ENCODE results near the gene PSD2.

The PSD2 gene

DNA sequence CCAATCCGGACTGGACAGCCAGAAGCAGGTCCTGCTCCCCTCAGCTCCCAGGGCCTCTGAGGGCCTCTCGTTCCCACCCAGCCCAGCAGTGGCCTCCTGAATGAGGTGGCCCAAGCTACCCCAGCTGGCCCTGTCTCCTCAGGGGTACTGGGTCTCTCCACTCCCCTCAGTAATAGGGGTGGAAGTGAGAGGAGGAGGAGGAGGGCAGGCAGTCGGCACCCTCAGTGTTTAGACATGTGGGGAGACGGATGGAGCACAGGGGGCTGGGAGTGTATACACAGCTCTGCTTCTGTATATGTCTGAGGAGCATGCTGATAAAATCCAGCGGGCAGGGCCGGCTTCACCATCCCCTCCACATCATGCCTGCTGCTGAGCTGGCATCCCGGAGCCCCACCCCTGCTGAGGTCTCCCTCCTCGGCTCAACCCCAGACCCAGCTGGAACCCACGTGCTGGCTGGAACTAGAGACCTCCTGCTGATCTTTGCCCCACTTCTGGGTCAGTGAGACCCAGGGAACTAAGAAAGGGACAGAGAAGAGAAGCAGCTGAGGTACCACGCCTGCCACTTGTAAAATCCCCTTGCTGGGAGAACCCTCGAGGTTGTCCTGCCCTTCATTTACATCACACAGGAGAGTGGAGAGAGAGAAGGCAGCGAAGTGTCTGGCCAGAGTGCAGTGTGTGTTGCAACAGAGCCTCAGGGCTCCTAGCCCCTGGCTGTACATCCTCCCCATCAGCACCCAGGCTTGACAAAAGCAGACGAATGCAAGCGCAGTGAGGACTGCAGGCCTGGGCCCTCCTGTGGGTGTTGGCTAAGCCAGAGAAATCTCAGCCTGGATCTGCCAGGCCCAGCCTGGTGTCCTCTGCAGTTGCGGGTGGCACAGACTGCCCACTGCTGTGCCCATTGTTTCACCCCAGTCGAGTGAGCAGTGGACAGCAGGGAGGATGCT, 77.5 kb downstream of the PSD2 start:
- DNase-seq (ENCODE audit: low read depth in 1 of 2, low spot score in 1 of 2), result no peak

DNA sequence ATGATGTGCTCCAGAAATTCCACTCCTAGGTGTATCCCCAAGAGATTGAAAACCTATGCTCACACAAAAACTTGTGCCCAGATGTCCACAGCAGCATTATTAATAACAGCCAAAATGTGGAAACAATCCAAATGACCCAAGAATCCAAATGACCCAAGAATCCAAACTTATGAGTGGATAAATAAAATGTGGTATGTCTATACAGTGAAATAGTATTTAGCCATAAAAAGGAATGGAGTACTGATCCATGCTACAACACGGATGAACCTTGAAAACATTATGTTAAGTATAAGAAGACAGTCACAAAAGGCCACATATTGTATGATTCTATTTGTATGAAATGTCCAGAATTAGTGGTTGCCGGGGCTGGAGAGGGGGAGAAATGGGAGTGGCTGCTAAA, 80.3 kb downstream of the PSD2 start:
- no peak for DNase-seq (ENCODE audit: low read depth in 1 of 2, low spot score in 1 of 2)

DNA sequence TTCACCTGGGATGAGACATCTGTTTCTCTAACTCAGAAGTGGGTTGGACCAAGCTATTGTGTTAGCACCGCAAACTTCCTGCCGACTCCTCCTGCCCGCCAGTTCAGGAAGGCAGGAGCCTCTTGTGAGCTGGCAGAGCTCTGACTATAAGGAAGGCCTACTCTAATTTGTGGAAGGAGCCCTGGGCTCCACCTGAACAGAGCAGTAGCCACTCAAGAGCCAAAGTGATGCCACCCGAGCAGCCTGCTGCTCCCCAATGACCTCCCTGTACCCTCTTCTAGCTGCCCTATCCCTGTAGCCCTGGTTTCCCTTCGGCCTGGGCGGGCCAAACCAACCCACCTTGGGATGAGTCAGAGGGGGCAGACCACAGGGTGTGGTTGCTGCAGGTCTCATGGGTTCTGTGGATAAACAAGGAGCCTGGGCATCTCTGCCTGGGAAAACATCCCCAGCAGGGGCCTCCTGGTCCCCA, 81.6 kb downstream of the PSD2 start:
- no peak for DNase-seq (ENCODE audit: low read depth in 1 of 2, low spot score in 1 of 2)

DNA sequence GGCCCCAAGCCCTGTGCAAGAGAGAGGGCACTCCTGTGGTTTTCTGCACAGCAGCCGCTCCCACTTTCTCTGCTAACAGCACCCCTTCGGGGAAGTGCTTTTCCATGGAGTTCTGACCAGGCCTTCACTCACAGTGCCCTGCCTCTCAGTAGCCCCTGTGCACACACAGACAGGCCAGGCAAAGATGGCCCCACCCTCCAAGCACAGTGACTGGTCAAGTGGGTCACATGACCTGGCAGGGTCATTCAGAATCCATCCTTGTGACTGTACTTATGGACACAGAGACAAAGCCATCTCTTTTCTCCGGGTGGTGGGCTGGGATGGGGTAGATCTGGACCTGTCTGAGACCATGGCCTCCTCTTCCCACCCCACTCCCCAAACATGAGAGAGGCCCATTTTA, 82.5 kb downstream of the PSD2 start:
- DNase-seq (ENCODE audit: low read depth in 1 of 2, low spot score in 1 of 2), result no peak

DNA sequence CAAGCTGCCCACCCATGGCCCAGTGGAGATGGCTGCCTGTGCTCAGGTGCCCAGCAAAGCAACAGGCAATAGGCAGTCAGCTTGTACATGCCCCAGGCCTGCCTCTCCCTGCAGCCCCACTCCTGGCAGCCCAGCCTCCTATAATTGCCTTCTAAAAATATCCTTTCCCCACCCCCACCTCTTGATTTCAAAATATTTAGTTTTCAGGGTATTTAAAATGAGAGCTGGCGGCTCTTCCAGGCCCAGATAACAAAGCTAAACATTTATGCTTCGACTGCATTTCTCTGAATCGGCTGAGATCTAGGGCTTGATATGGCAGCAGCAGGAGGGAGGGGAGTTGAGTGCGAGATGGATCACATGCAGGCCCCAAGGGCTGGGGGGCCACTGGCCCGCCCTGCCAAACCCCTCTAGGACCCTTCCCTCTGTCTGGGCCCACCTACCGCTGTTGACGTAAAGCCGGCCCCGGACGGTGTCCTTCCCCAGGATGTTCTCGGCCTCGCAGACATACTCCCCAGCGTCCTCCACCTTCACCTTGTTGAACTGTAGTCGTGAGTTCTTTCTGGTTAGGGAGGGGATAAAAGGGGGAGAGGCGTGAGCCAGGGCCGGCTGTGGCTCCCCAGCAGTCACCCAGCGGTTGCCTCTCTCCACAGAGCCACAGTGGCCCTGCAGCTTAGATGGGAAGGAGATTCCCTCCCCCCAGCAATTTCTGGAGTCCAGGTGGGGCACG, 85.0 kb downstream of the PSD2 start:
- no peak for DNase-seq (ENCODE audit: low read depth in 1 of 2, low spot score in 1 of 2)

DNA sequence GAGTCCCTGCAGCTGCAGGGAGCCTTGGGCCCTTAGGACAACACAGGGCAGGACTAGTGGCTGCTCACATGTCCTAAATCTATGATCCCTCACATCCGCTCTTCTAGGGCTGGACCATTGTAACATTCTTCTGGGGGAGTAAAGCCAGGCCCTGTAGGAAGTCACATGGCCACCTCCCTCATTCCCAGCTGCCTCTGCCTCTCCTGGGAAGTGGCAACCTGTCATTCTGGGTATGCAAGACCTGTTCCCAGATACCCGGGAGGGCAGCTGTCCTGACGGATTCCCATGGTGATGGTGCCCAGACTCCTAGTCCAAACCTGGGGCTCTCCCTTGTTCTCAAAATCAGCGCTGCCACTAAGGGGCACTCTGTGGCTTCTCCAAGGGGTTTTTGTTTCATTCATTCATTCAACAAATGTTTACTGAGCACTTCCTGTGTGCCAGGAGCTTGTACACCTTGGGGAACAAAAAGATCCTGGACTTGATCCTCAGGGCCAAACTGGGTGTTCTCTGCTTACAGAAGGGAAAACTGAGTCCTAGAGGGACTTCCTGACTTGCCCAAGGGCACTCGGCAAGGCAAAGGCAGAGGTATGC, 85.6 kb downstream of the PSD2 start:
- no peak for DNase-seq (ENCODE audit: low read depth in 1 of 2, low spot score in 1 of 2)

DNA sequence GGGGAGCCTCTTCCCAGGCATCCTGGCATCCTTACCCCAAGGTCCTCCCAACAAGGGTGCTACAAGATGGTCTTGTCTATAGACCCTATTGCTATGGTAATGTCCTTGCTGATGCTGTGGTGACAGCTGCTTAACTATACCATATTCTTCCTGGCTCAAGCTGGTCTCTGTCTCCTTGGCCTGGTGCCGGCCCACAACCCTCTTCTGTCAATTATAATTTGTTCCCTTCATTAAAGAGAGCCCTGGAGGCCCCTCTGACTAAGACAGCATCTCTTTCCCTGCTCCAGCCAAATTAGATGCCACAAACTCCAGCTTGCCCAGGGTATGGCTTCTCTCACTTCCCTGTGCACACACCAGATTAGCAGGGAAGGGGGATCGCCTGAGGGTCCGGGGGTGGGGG, 86.7 kb downstream of the PSD2 start:
- DNase-seq (ENCODE audit: low read depth in 1 of 2, low spot score in 1 of 2), result no peak

DNA sequence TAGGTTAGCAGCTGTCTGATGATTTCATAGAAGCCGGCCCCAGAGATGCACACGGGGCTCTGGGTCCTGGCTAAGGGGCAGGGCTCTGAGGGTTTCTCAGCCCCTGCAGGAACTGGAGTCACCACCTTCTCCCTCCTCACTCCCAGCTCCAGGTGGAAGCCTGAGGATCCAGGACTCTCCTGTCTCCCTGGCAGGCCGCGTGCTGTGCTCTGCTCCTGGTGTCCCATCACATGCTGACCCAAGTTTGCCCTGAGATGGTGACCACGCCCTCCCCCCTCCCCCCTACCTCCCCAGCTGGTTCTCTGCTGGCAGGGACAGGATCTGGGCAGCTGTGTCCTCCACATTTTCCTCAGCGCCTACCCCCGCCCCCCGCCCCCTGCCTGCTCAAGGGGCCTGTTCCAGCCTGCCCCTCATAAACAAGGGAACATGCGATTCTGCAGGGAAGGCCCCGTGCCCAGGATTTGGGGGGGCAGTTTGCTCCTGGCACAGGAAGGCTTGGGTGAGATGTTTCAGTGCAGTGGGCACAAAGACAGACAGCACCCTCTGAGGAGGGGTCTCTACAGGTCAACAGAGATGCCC, 87.4 kb downstream of the PSD2 start:
- no peak for DNase-seq (ENCODE audit: low read depth in 1 of 2, low spot score in 1 of 2)

DNA sequence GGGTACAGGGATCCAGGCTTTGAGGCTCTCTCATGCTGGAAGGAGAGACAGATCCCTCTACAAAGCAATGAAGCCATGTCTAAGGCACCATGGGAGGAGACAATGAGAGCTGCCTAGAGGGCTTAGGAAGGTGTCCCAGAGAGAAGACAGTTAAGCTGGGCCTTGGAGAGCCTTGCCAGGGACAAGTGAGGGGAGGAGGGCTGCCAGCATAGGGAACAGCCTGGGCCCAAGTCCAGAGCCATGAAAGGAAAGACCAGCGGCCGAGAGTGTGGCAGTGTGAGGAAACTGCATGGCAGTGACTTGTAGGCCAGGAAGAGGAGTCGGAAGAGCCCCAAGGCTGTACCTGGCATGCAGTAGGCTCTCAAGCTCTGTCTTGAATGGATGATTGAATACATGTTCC, 88.5 kb downstream of the PSD2 start:
- no peak for DNase-seq (ENCODE audit: low read depth in 1 of 2, low spot score in 1 of 2)

DNA sequence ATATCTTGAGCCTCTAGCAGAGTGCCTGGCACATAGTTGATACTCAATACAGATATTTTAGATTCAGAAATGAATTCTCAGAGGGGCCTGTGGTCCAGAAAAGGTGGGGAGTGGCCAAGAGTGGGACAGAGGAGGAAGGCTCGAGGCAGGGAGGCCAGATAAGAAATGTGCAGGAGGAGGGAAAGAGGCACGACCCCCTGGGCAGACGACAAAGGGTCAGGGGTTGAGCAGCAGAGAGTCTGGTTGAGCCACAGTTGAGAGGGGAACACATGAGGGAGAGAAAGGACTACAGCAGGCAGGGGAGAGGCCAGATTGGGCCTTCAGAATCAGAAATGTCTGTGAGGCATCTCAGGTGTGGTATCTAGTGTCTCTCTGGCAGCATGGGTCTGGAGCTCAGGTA, 89.1 kb downstream of the PSD2 start:
- no peak for DNase-seq (ENCODE audit: low read depth in 1 of 2, low spot score in 1 of 2)

DNA sequence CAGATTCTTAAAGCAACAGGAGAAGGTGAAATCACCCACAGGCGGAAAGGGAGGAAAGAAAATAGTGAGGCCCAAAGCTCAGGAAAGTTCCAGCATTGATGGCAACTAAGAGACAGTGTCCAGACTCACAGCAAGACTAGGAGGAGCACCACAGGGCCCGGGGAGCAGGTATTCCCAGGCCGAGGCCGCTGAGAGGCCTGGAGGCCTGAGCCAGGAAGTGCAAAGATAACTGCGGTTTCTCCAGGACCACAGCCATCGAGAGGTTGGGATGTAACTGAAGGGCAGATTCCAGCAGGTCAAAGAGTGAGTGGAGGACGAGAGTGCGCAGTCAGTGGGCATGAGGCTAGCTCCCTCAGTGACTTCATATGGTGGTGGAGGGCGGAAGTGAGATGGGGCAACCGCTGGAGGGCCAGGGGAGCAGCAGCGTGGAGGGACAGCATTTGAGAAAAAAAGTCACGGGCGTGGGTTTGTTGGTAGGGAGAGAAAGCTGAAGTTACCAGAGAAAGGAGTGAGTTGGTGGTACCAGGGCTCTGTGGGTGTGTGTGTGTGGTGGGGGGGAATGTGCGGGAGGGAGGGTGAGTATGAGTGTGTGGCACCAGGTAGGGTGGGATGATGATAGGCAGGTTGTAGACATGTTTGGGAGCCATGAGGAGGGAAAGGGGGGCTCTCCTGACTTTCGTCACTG, 89.7 kb downstream of the PSD2 start:
- no peak for DNase-seq (ENCODE audit: low read depth in 1 of 2, low spot score in 1 of 2)

DNA sequence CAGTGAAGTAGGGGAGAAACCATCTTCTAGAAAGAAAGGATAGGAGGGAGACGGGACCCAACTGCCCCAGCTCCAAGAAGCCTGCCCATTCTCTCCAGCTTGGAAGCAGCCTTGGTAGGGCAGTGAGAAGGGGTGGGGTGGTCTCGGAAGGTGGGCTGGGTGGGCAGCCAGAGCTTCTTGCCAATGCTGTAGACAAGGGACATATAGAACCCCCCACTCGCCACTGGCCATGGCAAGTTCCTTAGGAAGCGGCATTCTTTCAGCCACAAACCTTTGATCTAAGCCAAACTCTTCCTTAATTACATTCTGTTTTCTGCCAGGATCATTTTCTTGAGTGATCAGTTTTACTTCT, 90.2 kb downstream of the PSD2 start:
- no peak for DNase-seq (ENCODE audit: low read depth in 1 of 2, low spot score in 1 of 2)

DNA sequence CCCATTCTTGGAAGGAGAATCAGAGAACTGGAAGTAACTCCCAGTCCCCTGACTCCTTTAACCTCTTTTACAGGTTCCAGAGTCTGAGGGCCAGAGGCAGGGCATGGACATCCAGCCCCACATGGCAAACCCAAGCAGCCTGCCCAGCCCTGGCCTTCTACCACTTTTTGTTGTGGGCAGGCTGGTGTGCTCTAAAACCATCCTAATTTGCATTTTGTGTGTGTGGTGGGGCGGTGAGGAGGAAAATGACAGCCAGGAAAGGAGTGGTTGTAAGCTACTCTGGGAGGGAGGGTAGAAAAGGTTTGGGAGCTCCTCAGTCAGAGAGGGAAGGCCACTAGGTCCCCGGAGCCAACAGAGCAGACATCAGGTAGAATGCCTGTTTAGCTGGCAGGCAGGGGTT, 90.6 kb downstream of the PSD2 start:
- DNase-seq (ENCODE audit: low read depth in 1 of 2, low spot score in 1 of 2), result no peak

DNA sequence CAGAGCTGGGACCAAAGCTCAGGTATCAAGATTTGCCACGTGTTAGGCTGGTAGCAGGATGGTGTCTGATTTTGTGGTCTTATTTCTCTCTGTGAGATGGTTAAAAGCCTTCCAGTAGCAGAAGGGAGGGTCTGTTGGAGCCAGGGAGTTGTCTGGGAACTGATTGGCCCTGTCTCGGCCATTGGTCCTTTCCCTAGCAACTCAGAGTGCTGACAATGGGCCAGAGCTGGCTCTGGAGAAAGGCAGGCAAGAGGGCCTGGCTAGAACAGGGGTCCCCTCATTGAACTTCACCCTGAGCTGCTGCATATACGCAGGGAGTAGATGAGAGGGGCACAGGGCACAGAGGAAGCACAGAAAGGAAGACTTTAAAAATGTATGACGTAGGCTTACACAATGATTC, 92.8 kb downstream of the PSD2 start:
- no peak for DNase-seq (ENCODE audit: low read depth in 1 of 2, low spot score in 1 of 2)

DNA sequence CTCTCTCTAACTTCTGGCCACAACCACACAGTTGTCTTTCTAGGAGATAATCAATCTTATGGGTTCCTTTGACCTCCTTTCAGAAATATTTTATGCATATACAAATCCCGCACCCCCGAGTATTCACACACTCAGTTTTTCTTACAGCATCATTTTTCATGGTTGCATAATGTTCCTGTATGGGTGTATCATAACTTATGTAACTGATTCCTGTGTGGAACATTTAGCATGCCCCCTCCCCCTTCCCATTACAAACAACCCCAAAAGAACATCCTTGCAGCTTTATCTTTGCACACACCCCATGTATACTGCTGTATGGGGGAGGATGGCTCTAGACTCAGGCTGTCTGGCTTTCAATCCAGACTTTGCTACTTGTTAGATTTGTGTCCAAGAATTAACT, 93.8 kb downstream of the PSD2 start:
- no peak for DNase-seq (ENCODE audit: low read depth in 1 of 2, low spot score in 1 of 2)

DNA sequence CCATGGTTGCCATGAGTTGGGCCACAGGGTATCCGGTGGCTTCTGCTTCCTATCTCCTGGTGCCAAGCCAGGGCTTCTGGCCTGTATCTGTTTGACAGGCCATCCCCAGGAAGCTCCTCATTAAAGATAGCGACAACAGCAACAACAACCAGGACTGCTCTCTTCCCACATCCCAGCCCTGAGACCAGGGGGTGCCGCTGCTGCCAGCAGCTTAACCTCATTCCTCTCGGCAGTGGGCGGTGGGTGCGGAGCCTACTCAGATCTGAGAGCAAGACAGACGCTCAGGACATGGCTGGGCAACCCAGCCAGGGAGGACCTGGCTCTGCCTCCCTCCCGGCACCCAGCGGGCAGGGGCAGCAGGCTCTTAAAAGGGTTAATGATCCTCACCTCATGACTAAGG, 98.3 kb downstream of the PSD2 start:
- DNase-seq (ENCODE audit: low read depth in 1 of 2, low spot score in 1 of 2), result no peak

Measured in stimulated activated CD4-positive, alpha-beta T cell treated with anti-CD3 and anti-CD28 coated beads, Interleukin-15, amount 100 ng/mL, for 1 hour (primary cell).